ENCODE results near the gene TMED4. TPM values are rescaled to one million over a fixed set of nuclear protein-coding genes. Genes with fewer than 3 reads are reported as not detected.
A peak's percentile ranks its signal among the peaks of the same experiment; 100 is the strongest.

The TMED4 gene
- total and polyA plus RNA-seq, 2 of the 13 experiments (the other 11 are each of a cell fraction or from before 2014, with no cell fraction given), result 81.4 to 109 TPM

DNA sequence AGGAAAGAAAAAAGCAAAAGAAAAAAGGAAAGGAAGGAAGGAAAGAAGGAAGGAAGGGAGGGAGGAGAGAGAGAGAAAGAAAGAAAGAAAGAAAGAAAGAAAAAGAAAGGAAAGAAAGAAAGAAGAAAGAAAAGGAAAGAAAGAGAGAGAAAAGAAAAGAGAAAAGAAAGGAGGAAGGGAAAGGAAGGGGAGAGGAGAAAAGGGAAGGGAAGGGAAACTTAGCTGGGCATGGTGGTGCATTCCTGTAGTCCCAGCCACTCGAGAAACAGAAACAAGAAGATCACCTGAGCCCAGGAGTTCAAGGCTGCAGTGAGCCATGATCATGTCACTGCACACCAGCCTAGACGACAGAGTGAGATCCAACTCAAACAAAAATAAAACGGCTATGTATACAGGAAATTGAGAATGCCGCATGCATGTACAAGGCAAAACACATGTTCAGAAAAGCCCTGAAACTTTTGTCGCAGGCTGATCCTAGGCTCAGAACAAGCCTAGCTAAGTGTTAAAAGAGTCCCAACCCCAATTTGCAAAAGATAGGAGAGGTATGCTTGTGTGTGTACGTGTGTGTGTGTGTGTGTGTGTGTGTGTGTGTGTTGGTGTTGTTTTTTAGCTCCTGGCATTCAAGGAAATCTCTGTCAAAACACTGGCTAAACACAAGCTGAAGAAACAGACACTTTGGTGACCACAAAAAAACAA is 34.3 kb downstream of the TMED4 start (continued):
- TF ChIP-seq REPIN1 (CRISPR knock-in tag; IDR thresholded peaks at IDR 0.05; ENCODE audit: borderline replicate concordance, low read depth) (no peak), RELA (CRISPR knock-in tag; IDR thresholded peaks at IDR 0.05) (no peak), ZNF569 (CRISPR knock-in tag; IDR thresholded peaks at IDR 0.05; ENCODE audit: borderline replicate concordance) (no peak), ZNF512B (CRISPR knock-in tag; IDR thresholded peaks at IDR 0.05; ENCODE audit: borderline replicate concordance) (0 out of 2 replicates have a peak, but pooled peaks have one; percentile 64), GATAD2A (CRISPR knock-in tag; IDR thresholded peaks at IDR 0.05) (0 out of 2 replicates have a peak, but pooled peaks have one; percentile 12), E2F2 (CRISPR knock-in tag; IDR thresholded peaks at IDR 0.05; ENCODE audit: borderline replicate concordance) (no peak), HNF4A (CRISPR knock-in tag; IDR thresholded peaks at IDR 0.05) (0 out of 2 replicates have a peak, but pooled peaks have one; percentile 6), TEAD3 (CRISPR knock-in tag; optimal IDR thresholded peaks at IDR 0.05; ENCODE audit: borderline replicate concordance) (peak; percentile 35), ZSCAN25 (CRISPR knock-in tag; IDR thresholded peaks at IDR 0.05) (no peak), ZEB1 (IDR thresholded peaks at IDR 0.05; ENCODE audit: insufficient replicate concordance, low read depth) (no peak), NR0B2 (CRISPR knock-in tag; IDR thresholded peaks at IDR 0.05) (no peak), BRD4 (CRISPR knock-in tag; IDR thresholded peaks at IDR 0.05) (no peak), ARID5B (CRISPR knock-in tag; IDR thresholded peaks at IDR 0.05) (peak; percentile 38; the same call in 1 of the 2 replicates)
- TF ChIP-seq, protein P1, sequence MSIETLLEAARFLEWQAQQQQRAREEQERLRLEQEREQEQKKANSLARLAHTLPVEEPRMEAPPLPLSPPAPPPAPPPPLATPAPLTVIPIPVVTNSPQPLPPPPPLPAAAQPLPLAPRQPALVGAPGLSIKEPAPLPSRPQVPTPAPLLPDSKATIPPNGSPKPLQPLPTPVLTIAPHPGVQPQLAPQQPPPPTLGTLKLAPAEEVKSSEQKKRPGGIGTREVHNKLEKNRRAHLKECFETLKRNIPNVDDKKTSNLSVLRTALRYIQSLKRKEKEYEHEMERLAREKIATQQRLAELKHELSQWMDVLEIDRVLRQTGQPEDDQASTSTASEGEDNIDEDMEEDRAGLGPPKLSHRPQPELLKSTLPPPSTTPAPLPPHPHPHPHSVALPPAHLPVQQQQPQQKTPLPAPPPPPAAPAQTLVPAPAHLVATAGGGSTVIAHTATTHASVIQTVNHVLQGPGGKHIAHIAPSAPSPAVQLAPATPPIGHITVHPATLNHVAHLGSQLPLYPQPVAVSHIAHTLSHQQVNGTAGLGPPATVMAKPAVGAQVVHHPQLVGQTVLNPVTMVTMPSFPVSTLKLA (IDR thresholded peaks at IDR 0.05), result peak; percentile 45
